Natural killer cell (primary cell): ENCODE results near the gene DEPDC7. TPM values are rescaled to one million over a fixed set of nuclear protein-coding genes. Genes with fewer than 3 reads are reported as not detected.

ENCODE experiments used
- ATAC-seq, 3 donors: fragments of 150-1000 bp in 2 of 3; fragments of 200-7000 bp in 1 of 3; cut with Tn5 transposase; 1 replicate in 1 of 3; 2 replicates in 2 of 3; pipeline ENCODE4 v1.10.0; 2021; ENCODE audit warnings: mild to moderate bottlenecking in 2 of 3, moderate library complexity in 2 of 3
- DNase-seq, 2 donors: peaks; one replicate each; pipeline versions ENCODE4 v3.0.0 to v3.0.0-alpha.2; 2013 to 2021; ENCODE audit warnings: mixed read lengths in 1 of 2
- H3K27ac ChIP-seq: one replicate; pipeline ENCODE4 v1.5.1; 2013; ENCODE audit warnings: mild to moderate bottlenecking, low read length
- H3K27me3 ChIP-seq: one replicate; pipeline ENCODE4 v1.6.1; 2013; ENCODE audit warnings: low read length; ENCODE audit not compliant: control insufficient read depth, insufficient read depth
- H3K36me3 ChIP-seq: one replicate; pipeline ENCODE4 v1.6.1; 2013; ENCODE audit warnings: low read length; ENCODE audit not compliant: control insufficient read depth, insufficient read depth
- H3K4me1 ChIP-seq: one replicate; pipeline ENCODE4 v1.6.1; 2013; ENCODE audit warnings: low read length; ENCODE audit not compliant: control insufficient read depth, insufficient read depth
- H3K4me3 ChIP-seq: one replicate; pipeline ENCODE4 v1.5.1; 2013; ENCODE audit warnings: low read length
- H3K9me3 ChIP-seq: one replicate; pipeline ENCODE4 v1.6.1; 2013; ENCODE audit warnings: low read length; ENCODE audit not compliant: control insufficient read depth, insufficient read depth
- H3K27ac Mint-ChIP-seq, 2 donors: one replicate each; pipeline ENCODE4 v1.8.0; 2022; ENCODE audit warnings: mild to moderate bottlenecking in 2 of 2, mixed read lengths in 2 of 2, moderate library complexity in 1 of 2
- H3K27me3 Mint-ChIP-seq, 2 donors: one replicate each; pipeline ENCODE4 v1.8.0; 2022; ENCODE audit warnings: low read depth in 2 of 2, mixed read lengths in 2 of 2
- H3K36me3 Mint-ChIP-seq: one replicate; pipeline ENCODE4 v1.8.0; 2022; ENCODE audit warnings: mixed read lengths
- H3K4me1 Mint-ChIP-seq, 2 donors: one replicate each; pipeline ENCODE4 v1.8.0; 2022; ENCODE audit warnings: mixed read lengths in 2 of 2
- H3K4me3 Mint-ChIP-seq: one replicate; pipeline ENCODE4 v1.8.0; 2022; ENCODE audit warnings: mild to moderate bottlenecking, moderate library complexity, mixed read lengths
- H3K9me3 Mint-ChIP-seq, 2 donors: one replicate each; pipeline ENCODE4 v1.8.0; 2022; ENCODE audit warnings: mixed read lengths in 2 of 2
- WGBS: methylation state at CpG from one replicate; pipeline ENCODE4 v1.1.7; 2013; ENCODE audit warnings: missing lambda C conversion rate; ENCODE audit not compliant: insufficient coverage; 5-methylcytosine and 5-hydroxymethylcytosine counted together
- intact Hi-C: fragments of 100-400 bp; cut with micrococcal nuclease; formaldehyde crosslinking; loops from one replicate; pipeline ENCODE4 v1.14.2; 2022
- total RNA-seq, 4 donors: library from RNA; stranded (reverse); fragments of 120-200 nt in 1 of 4; gene quantifications; one replicate each; pipeline versions ENCODE4 v1.2.3 to v1.2.4, GENCODE V29; 2013 to 2022
- TF ChIP-seq, protein P1 (sequence below): fragments of 200-600 bp; IDR thresholded peaks from one replicate; pipeline ENCODE4 v1.8.0; 2022; ENCODE audit warnings: antibody characterized with exemption

The DEPDC7 gene
- total RNA-seq, 3 donors from 2014 or later (not counting 1 experiment from before 2014, with no cell fraction given): 0.80 to 1.8 (median 1.2) TPM

DNA sequence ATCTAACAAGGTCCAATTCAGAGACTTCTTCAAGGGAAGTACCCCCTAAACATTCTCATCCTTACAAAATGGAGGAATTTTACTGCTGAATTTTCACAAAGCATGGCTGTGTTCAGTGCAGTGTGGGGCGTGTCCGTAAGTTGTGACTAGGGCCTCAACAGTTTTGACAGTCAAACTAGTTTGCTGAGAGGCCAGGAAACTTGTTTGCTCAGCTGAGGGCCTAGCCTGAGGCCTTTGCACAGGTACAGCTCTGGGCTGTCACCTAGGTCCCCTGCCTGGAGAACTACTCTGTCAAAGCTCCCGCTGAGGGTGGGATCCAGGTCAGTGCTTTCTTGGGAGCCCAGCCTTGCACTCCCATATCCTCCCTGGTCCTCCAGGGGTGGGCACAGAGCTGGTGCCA is 51.6 kb downstream of the DEPDC7 start:
- Mint-ChIP-seq H3K27ac (no peak overlapping the region), H3K9me3 (no peaks in the 10 kb centered on the region), H3K4me1 (peaks cover 21 to 24% of the 10 kb centered on the region in 2 donors), H3K4me3 (no peak overlapping the region), H3K36me3 (peaks cover under 1% of the 10 kb centered on the region), H3K27me3 (no peaks in the 10 kb centered on the region)
- Histone ChIP-seq H3K4me1 (peaks cover 20% of the 10 kb centered on the region), H3K9me3 (no peaks in the 10 kb centered on the region), H3K4me3 (no peak overlapping the region), H3K36me3 (peaks cover 34% of the 10 kb centered on the region), H3K27me3 (no peaks in the 10 kb centered on the region), H3K27ac (no peak overlapping the region)
- TF ChIP-seq, protein P1, sequence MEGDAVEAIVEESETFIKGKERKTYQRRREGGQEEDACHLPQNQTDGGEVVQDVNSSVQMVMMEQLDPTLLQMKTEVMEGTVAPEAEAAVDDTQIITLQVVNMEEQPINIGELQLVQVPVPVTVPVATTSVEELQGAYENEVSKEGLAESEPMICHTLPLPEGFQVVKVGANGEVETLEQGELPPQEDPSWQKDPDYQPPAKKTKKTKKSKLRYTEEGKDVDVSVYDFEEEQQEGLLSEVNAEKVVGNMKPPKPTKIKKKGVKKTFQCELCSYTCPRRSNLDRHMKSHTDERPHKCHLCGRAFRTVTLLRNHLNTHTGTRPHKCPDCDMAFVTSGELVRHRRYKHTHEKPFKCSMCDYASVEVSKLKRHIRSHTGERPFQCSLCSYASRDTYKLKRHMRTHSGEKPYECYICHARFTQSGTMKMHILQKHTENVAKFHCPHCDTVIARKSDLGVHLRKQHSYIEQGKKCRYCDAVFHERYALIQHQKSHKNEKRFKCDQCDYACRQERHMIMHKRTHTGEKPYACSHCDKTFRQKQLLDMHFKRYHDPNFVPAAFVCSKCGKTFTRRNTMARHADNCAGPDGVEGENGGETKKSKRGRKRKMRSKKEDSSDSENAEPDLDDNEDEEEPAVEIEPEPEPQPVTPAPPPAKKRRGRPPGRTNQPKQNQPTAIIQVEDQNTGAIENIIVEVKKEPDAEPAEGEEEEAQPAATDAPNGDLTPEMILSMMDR: no peak
- DNase-seq: no peak
- no peak for ATAC-seq
- WGBS: 93% methylated on average over 3 of the region's 3 CpGs
- intact Hi-C loops: no loop called here

DNA sequence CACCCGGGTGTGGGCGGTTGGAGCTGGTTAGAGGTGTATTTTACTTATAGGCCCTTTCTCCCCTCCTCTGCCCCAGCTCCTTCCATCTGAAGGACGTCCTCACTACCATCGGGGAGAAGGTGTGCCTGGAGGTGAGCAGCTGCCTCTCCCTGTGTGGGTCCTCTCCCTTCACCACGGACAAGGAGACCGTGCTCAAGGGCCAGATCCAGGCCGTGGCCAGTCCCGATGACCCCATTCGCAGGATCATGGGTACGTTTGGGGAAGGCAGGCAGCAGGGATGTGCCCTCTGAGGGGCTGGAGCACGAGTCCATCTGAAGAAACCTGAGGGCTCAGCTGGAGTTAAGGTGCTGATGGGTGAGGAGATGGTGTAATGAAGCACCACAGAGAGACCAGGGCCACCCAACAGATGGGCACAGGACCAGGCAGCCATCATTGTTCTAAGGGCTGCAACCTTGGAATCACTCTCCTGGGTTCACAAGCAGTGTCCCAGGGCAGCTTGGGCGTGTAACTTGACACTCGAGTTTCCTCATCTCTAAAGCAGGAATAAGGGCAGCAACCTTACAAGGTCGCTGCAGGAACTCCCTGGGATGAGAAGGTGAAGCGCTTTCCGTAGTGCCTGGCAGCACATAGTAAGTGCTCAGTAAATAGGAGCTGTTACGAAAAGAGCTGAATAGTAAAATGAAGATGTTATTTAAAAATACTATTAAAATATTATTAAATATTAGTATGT is 53.1 kb downstream of the DEPDC7 start:
- intact Hi-C loops: no loop called here
- peaks cover 13% of the 10 kb centered on the region for H3K36me3 Mint-ChIP-seq

DNA sequence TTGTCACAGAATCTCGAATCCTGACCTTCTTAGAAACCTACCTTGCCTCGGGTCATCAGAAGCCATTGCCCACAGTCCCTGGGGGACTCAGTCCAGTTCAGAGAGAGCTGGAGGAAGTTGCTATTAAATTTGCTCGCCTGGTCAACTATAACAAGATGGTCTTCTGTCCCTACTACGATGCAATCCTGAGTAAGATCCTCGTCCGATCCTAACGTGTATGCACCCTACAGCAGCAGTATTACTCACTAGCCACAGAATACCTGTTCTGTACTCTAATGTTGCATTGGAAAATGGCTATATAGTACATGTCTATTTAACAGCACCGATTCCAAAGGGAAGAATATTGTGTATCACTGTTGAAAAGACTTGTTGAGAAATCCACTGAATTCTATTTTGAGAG is 56.8 kb downstream of the DEPDC7 start:
- ATAC-seq (no peak), DNase-seq (no peak)
- Histone ChIP-seq H3K9me3 (no peaks in the 10 kb centered on the region), H3K4me1 (no peaks in the 10 kb centered on the region), H3K36me3 (peaks cover 55% of the 10 kb centered on the region), H3K27ac (no peak overlapping the region), H3K4me3 (no peak overlapping the region), H3K27me3 (no peaks in the 10 kb centered on the region)
- Mint-ChIP-seq H3K4me1 (no peaks in the 10 kb centered on the region), H3K27me3 (no peaks in the 10 kb centered on the region), H3K9me3 (no peaks in the 10 kb centered on the region), H3K27ac (no peak overlapping the region), H3K4me3 (no peak overlapping the region), H3K36me3 (peaks cover 25% of the 10 kb centered on the region)
- TF ChIP-seq, protein P1: no peak
- WGBS: 96% methylated on average over 8 of the region's 8 CpGs
- intact Hi-C loops: no loop called here

More for the DNA sequence above, 53.1 kb downstream of the DEPDC7 start:
- H3K27ac Mint-ChIP-seq: no peak overlapping the region
- peaks cover 16% of the 10 kb centered on the region for H3K4me1 ChIP-seq
- DNase-seq: no peak
- no peaks in the 10 kb centered on the region for H3K9me3 ChIP-seq
- TF ChIP-seq, protein P1: no peak
- no peaks in the 10 kb centered on the region for H3K27me3 Mint-ChIP-seq
- no peak overlapping the region for H3K4me3 ChIP-seq
- peaks cover 42% of the 10 kb centered on the region for H3K36me3 ChIP-seq
- H3K27ac ChIP-seq: no peak overlapping the region
- H3K4me1 Mint-ChIP-seq: peaks cover 13 to 16% of the 10 kb centered on the region in 2 donors
- 98% methylated on average over 14 of the region's 17 CpGs for WGBS
- no peak for ATAC-seq
- H3K4me3 Mint-ChIP-seq: no peak overlapping the region
- no peaks in the 10 kb centered on the region for H3K9me3 Mint-ChIP-seq
- H3K27me3 ChIP-seq: no peaks in the 10 kb centered on the region

Other genes with a start within 250 kb of the DEPDC7 start
- gene CCDC73, start 221.2 kb upstream of the DEPDC7 start, total RNA-seq: not detected
- gene PRRG4, start 186.0 kb upstream of the DEPDC7 start, total RNA-seq: under 1 TPM; 0.14 to 0.25 (median 0.19) TPM
- gene QSER1, start 123.1 kb upstream of the DEPDC7 start, total RNA-seq: 10 to 100 TPM; 14.5 to 21.5 (median 17.8) TPM
- gene TCP11L1, start 23.7 kb downstream of the DEPDC7 start, total RNA-seq: 10 to 100 TPM; 20.7 to 24.5 (median 22.7) TPM
- gene CSTF3, start 145.6 kb downstream of the DEPDC7 start, total RNA-seq: 10 to 100 TPM; 10.9 to 15.6 (median 12.0) TPM
- gene HIPK3, start 241.5 kb downstream of the DEPDC7 start, total RNA-seq: 10 to 100 TPM; 80.6 to 92.9 (median 87.7) TPM